HG03432 (cell line): ENCODE measurements around the gene DRG1.
"Not testable (repeated sequence)": the region's sequence is repeated elsewhere in the genome, so short reads cannot be mapped to it uniquely, and the experiment has no call there.

Experiments
- ATAC-seq: cut with Tn5 transposase; IDR thresholded peaks from one replicate; pipeline ENCODE4 v1.9.1; 2021; ENCODE audit warnings: mild to moderate bottlenecking, moderate library complexity; ENCODE audit not compliant: unreplicated experiment

The DRG1 gene, protein sequence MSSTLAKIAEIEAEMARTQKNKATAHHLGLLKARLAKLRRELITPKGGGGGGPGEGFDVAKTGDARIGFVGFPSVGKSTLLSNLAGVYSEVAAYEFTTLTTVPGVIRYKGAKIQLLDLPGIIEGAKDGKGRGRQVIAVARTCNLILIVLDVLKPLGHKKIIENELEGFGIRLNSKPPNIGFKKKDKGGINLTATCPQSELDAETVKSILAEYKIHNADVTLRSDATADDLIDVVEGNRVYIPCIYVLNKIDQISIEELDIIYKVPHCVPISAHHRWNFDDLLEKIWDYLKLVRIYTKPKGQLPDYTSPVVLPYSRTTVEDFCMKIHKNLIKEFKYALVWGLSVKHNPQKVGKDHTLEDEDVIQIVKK

DNA sequence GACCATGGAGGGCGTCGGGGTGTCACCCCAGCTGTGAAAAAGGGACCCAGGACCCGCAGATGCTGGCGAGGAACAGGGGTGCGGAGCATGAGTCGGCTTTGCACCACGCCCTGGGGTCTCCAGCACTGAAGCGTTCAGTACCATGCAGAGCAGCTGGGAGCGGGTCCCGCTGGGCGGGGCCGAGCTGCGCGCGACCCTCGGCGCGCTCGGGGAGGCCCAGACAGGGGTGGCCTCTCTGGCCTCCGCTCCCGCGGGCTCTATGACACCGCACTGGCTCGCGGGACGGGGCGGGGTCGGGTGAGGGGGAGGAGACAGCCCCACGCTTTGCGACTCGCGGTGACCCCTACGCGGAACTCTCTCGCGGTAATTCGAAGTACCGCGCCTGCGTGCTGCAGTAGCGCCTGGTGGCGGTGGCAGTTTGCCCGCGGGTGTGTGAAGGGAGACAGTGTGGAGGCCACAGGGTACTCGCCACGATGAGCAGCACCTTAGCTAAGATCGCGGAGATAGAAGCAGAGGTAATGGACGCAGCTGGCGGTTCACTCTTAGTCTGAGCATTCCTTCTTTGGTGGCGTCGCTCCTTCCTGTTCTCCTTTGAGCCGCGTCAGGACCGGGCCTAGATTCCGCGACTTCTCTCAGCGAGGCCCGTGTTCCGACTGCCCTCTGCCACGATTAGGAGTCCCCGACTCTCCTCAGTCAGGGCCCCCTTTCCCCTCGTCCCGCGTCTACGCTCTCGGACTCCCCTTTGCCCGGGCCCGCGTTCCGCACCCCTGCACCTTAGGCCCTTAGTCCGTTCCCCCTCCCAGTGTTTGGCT, at the start of gene DRG1:
Gene DRG1 (plus strand): TSS at position 394 of the 812 bp plus-strand sequence. CDS start 80 bp downstream, at position 474.
- ATAC-seq = peak; percentile 96

DNA sequence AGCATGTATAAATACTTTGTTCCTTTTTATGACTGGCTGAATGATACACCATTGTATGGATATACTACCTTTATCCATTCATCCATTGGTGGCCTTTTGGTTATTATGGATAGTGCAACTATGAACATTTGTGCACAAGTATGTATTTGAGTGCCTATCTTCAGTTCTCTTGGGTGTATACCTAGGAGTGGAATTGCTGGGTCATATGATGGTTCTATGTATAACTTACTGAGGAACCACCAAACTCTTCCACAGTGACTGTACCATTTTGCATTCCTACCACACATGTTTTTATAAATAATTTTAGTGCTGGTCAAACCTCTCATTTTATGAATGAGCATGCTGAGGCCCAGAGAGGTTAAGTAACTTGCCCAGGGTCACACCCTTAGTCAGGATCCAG, 49.4 kb upstream of the DRG1 start:
- no peak for ATAC-seq

DNA sequence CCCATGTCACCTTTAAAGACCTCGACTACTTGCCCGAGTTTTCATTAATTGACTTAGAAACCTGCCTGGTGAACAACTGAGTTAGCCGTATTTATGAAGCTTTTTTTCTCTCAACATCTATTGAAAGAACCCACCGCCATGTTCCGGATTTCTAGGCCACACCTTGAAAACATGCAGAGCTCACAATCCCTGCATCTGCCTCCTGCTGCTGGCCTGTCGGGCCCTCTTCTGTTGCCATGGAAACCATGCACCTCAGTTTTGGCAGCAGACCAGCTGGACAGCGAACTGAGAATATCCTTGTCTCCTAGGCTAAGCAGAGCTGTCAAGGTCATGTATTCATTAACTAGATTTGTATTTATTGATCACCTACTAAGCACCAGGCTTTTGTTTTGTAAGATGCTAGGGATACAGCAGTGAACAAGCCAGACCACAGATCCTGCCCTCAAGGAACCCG, 49.0 kb upstream of the DRG1 start:
- ATAC-seq = no peak

DNA sequence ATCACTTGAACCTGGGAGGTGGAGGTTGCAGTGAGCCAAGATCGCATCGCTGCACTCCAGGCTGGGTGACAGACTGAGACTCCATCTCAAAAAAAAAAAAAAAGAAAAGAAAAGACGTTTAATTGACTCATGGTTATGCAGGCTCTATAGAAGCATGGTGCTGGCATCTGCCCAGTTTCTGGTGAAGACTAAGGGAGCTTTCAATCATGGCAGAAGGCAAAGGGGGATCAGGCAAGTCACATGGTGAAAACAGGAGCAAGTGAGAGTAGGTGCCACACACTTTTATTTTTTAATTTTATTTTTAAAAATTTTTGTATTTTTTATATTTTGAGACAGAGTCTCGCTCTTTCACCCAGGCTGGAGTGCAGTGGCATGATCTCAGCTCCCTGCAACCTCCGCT, 44.9 kb upstream of the DRG1 start:
- ATAC-seq = no peak

DNA sequence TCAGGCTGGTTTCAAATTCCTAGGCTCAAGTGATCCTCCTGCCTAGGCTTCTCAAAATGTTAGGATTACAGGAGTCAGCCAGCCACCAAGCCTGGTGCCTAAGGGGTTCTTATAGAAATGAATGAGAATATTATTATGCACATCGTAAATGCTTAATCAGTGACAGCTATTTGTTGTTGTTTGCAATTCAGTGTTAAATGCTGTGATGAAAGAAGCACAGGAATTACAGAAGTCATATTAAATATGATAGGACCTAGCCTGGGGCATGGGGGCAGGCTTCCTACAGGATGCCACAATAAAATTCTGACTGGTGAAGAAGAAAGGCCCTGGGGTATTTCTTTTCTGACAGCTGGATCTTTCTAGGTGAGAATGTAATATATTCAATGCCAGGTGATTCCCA, 39.4 kb upstream of the DRG1 start:
- no peak for ATAC-seq

DNA sequence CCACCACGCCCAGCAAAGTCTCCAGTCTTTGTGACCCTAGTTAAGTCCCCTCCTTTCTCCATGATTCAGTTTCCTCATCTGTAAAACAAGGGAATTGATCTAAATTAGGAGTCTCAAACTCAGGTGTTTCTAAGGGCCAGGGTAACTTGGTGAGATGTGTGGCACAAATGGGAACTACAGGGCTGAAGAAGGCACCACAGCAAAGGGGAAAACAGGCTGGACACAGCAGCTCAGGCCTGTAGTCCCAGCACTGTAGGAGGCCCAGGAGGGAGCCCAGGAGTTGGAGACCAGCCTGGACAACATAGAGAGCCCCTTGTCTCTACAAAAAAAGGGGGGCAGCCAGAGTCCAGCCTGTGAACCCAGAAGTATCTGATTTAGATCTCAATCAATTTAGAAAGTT, 37.7 kb upstream of the DRG1 start:
- no peak for ATAC-seq

DNA sequence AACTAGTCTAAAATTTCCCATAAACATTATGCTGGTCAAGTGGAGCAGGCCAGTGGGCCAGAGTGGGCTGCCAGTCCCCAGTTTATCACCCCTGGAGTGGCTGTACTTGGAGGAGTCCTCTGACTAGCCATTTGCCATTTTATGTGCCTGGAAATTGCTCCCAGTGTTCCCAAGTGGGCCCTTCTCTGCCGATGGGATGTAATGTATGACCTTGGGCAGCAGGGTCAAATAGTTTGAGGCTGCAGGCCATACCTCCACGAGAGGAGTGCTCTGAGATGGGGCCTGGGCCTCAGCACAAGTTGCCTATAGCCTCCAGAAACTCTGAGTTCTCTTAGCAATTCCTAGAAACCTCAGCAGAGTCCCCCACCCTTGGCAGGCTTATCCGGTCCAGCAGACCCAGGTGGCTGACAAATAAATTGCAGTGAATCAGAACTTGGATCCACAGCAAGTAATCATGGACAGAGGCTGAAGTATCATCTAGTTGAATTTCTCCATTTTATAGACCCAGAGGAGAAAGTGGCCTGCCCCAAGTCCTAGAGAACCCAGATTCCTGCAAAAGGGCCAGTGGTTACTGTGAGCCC, 35.4 kb upstream of the DRG1 start:
- ATAC-seq = no peak

DNA sequence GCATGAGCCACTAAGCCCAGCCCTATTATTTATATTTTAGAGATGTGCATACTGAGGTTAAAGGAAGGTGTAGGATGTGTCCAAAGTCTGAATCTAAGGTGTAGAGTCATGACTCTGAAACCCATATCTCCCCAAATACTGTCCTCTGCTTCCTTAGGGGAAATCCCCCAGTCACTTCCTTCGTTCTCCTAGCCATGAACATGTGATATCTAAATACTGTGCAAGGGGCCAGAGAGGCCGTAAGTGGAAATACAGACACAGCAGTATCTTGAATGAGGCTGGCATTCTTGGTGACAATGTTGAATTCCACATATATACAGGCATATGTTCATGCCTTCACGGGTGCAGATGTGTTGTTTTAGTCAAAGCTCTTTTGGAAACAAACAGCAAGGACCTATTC, 32.0 kb upstream of the DRG1 start:
- no peak for ATAC-seq

DNA sequence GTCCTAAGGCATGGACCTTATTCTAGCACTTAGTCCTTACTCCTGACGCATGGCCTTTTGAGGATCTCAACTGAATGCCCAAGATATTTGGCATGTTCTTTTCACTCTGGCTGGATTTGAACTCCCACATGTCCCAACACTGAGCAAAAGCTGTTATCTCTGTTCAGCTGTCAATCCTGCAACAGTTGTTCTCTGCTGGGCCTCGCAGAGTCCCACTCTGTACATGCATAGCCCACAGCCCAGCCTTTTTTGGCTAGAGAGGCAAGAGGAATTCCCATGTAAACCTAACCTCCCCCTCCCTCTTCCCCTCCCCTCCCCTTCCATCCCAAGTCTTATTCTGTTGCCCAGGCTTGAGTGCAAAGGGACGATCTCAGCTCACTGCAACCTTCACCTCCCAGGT, 21.8 kb upstream of the DRG1 start:
- no peak for ATAC-seq

DNA sequence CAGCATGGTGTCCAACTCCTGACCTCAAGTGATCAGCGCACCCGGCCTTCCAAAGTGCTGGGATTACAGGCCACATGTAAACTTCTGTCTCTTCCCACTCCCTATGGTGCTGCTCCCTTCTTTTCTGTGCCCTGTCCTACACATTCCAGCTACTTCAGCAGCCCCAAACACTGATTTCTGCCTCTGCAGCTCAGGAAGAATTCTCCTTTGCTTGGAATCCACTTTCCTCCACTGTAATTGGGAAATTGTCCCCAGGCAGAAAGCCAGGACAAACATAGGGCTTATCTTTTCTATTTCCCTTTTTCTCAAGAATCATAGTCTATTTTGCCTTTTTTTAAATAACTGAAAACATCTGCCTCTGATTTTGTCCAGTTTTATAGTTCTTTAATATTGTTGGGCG, 21.3 kb upstream of the DRG1 start:
- ATAC-seq = no peak

DNA sequence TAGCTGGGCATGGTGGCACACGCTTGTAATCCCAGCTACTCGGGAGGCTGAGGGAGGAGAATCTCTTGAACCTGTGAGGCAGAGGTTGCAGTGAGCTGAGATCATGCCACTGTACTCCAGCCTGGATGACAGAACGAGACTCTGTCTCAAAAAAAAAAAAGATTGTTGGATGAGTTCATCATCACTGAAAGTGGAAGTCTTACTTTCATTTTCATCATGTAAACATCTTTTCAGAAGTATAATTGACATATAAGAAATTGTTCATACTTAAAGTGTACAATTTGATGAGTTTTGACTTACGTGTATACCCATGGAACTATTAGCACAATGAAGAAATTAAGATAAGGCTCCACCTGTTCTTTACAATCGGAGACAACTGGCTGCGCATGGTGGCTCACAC, 20.8 kb upstream of the DRG1 start:
- ATAC-seq = not testable (repeated sequence)

DNA sequence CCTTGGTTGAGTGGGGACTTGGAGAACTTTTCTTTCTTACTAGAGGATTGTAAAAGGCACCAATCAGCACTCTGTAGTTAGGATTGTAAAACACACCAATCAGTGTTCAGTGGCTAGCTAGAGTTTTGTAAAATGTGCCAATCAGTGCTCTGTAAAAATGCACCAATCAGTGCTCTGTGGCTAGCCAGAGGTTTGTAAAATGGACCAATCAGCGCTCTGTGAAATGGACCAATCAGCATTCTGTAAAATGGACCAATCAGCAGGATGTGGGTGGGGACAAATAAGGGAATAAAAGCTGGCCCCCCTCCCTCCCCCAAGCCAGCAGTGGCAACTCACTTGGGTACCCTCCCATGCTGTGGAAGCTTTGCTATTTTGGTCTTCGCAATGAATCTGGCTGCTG, 5.5 kb upstream of the DRG1 start:
- ATAC-seq = no peak

DNA sequence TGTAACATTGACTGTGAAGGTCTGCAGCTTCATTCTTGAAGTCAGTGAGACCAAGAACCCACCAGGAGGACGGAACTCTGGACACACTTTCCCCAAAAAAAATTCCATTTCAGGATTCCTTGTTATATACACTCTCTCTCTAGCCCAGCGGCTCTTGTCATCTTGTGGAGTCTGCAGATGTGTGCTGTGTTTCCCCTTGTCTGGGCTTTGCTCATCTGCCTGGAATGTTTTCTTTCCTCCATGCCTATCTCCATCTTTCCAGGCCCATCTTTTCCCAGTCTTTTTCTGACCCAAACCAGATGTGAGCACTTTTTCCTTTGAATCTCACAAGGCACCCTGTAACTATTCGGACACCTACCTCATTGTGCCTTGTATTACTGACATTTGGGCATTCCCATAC, 5.1 kb upstream of the DRG1 start:
- no peak for ATAC-seq

DNA sequence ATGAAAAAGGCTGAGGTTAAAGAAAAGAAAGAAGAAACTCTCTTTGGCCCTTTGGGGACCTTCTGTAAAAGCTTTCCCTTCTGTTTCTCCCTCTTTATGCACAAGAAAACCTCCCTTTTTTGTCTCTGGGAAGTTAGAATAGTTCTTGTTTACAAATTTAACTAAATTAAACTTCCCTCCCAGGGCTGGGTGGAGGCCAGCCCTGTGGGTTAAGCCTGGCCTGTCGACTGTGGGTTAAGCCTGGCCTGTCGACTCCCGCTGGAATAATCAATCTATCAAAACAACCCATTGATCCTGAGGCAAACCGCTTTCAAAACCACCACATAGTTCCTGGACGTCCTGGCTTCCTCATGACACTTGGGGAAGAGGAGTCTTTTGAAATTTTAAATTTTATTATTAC, 1.2 kb upstream of the DRG1 start:
- ATAC-seq = no peak

DNA sequence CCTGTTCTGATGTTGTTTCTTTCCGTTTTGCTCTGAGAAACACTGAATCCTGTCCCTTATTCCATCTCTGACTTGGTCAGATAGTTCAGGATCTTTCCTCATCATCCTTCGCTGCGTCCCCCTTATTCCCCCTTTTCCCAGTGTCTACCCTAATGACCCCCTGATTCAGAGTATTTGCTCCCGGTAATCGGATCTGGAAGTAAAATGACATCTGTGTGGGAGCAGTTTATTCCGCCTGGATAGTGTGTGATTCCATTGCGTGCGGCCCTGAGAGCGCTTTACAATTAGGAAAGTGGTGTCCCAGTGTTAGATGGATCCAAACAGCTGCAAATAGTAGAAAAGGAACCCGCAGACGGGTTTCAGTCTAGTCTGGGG, 606 bp downstream of the DRG1 start:
- no peak for ATAC-seq

DNA sequence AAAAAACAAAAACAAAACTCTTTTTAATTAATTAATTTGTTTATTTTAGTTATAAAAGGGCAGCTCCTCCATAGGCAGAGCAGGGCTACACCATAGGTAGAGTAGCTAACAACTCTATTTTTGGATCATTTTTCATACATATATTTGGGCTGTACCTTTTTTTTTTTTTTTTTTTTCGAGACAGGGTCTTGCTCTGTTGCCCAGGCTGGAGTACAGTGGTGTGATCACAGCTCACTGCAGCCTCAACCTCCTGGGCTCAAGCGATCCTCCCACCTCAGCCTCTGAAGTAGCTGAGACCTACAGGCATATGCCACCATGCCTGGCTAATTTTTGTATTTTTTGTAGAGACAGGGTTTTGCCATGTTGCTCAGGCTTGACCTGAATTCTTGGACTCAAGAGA, 2.9 kb downstream of the DRG1 start:
- not testable (repeated sequence) for ATAC-seq

DNA sequence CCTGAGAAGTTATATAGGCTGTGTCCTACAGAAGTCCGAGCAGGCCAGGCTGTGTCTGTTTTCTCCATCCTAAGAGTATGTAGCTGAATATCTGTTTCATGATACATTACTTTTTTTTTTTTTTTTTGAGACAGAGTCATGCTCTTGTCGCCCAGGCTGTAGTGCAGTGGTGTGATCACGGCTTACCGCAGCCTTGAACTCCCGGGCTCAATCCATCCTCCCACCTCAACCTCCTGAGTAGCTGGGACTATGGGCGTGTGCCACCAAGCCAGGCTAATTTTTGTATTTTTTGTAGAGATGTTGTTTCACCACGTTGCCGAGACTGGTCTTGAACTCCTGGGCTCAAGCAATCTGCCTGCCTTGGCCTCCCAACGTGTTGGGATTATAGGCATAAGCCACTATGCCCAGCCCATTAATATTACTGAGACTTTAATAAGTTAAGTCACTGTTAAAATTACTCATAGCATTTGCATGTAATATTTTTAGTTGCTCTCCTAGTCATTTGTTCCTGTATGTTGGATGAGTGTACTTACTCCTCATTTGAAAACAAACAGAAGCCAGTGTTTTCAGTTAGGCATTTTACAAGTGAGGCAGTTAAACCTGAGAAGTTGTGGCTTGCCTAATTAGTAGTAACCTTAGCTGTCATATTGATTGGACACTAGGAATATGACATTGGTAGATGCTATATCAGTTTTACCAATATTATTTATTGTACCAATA, 26.1 kb downstream of the DRG1 start:
- ATAC-seq = no peak

DNA sequence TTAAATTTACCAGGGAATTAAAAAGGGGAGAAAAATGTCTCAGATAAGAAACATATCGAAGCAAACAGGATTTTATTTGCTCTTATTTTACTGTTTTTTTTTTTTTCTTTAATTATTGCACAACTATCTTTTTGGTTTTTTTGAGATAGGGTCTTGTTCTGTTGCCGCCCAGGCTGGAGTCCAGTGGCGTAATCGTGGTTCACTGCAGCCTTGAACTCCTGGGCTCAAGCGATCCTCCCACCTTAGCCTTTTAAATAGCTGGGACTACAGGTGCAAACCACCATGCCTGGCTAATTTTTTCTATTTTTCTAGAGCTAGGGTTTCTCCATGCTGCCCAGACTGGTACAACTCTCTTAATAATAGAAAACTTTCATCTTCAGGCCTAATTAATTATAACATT, 32.5 kb downstream of the DRG1 start:
- no peak for ATAC-seq

DNA sequence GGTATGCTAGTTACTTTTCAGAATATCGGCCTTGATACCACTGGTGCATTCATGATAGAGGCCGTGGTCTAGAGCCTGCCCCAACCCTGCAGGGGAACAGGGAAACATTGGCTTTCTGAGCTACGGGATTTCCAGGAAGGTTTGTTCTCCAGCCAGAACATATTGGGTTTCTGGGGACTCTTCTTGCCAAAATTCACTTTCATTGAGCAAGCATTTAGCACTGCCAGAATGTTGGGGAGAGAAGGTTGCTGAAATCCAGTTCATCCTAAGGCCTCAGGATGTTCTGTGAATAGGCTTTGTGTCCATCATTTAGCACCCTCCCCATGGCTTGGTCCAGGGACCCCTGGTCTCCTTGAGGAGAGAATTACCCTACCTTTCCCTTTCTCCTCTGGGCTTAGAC, 36.7 kb downstream of the DRG1 start:
- ATAC-seq = no peak

DNA sequence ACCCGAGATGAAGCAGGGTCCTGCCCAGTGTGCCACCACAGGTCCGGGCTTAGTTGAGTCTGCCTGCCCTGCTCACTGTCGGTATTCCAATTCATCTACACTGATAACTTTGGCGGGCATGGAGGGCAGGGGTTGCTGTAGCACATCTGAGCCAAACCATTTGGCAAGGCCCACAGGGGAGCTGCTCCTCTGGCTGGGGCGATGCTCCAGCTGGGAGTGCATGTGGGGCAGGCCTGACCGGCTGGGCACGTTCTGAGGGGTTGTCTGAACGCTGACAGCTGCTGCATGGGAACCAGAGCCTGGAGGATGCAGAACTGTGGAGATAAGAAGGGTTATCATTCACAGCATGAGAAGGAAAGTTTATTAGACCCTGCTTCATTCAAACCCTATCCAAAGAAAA, 40.4 kb downstream of the DRG1 start:
- ATAC-seq = no peak

DNA sequence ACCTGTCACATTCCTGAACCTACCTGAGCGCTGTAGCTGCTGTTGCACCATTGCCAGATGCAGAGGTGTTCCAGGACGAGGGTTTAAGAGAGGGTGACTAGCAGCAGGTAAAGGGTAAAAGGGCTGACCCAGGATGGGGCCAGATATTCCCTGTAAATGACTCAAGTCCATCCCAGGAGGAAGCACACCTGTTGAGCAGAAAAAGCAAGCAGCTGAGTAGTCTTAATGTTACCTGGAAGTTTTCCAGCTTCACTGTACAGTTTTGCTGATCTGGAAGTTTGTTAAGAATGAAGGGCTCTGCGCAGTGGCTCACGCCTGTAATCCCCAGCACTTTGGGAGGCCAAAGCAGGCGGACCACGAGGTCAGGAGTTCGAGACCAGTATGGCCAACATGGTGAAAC, 41.3 kb downstream of the DRG1 start:
- no peak for ATAC-seq
